CD1c-positive myeloid dendritic cell (primary cell): ENCODE results near the gene SLC8A3.

ENCODE experiments used
- DNase-seq: peaks from one replicate; pipeline ENCODE4 v3.0.0-alpha.2; 2016; ENCODE audit errors: extremely low spot score

SLC8A3 gene

GRCh38 chr14:70177081-70177800 is 11.5 kb downstream of the SLC8A3 start:
- DNase-seq, result no peak

- DNase-seq, result no peak
These were observed 15.2 kb downstream of the SLC8A3 start for GRCh38 chr14:70173569-70173968.

- DNase-seq, result peak; percentile 13
These were observed 17.0 kb downstream of the SLC8A3 start for GRCh38 chr14:70171726-70172125.

GRCh38 chr14:70170976-70171375 is 17.8 kb downstream of the SLC8A3 start:
- DNase-seq, result no peak

GRCh38 chr14:70168406-70168805 is 20.3 kb downstream of the SLC8A3 start:
- no peak for DNase-seq

GRCh38 chr14:70166530-70167203 is 22.1 kb downstream of the SLC8A3 start:
- no peak for DNase-seq

GRCh38 chr14:70162358-70162757 is 26.4 kb downstream of the SLC8A3 start:
- DNase-seq, result no peak

- no peak for DNase-seq
These were observed 32.2 kb downstream of the SLC8A3 start for GRCh38 chr14:70156592-70156991.

GRCh38 chr14:70152704-70153103 is 36.0 kb downstream of the SLC8A3 start:
- DNase-seq, result no peak

- no peak for DNase-seq
These were observed 36.7 kb downstream of the SLC8A3 start for GRCh38 chr14:70152081-70152480.

GRCh38 chr14:70149596-70150165 is 39.1 kb downstream of the SLC8A3 start:
- no peak for DNase-seq

GRCh38 chr14:70148911-70149595 is 39.7 kb downstream of the SLC8A3 start:
- peak; percentile 49 for DNase-seq

GRCh38 chr14:70148351-70148750 is 40.4 kb downstream of the SLC8A3 start:
- no peak for DNase-seq

GRCh38 chr14:70144046-70144445 is 44.7 kb downstream of the SLC8A3 start:
- DNase-seq, result peak; percentile 42

- no peak for DNase-seq
These were observed 45.4 kb downstream of the SLC8A3 start for GRCh38 chr14:70143306-70143705.

GRCh38 chr14:70140614-70141013 is 48.1 kb downstream of the SLC8A3 start:
- DNase-seq, result no peak

- DNase-seq, result no peak
These were observed 49.4 kb downstream of the SLC8A3 start for GRCh38 chr14:70139384-70139783.

- DNase-seq, result no peak
These were observed 51.0 kb downstream of the SLC8A3 start for GRCh38 chr14:70137788-70138187.

GRCh38 chr14:70133461-70133860 is 55.3 kb downstream of the SLC8A3 start:
- DNase-seq, result no peak

- no peak for DNase-seq
These were observed 58.3 kb downstream of the SLC8A3 start for GRCh38 chr14:70130482-70130881.

- DNase-seq, result no peak
These were observed 61.6 kb downstream of the SLC8A3 start for GRCh38 chr14:70127186-70127585.

GRCh38 chr14:70123796-70124195 is 65.0 kb downstream of the SLC8A3 start:
- DNase-seq, result no peak

GRCh38 chr14:70121521-70121920 is 67.2 kb downstream of the SLC8A3 start:
- no peak for DNase-seq
